ENCODE measurements around the gene HOXB8.

HOXB8 gene

DNA sequence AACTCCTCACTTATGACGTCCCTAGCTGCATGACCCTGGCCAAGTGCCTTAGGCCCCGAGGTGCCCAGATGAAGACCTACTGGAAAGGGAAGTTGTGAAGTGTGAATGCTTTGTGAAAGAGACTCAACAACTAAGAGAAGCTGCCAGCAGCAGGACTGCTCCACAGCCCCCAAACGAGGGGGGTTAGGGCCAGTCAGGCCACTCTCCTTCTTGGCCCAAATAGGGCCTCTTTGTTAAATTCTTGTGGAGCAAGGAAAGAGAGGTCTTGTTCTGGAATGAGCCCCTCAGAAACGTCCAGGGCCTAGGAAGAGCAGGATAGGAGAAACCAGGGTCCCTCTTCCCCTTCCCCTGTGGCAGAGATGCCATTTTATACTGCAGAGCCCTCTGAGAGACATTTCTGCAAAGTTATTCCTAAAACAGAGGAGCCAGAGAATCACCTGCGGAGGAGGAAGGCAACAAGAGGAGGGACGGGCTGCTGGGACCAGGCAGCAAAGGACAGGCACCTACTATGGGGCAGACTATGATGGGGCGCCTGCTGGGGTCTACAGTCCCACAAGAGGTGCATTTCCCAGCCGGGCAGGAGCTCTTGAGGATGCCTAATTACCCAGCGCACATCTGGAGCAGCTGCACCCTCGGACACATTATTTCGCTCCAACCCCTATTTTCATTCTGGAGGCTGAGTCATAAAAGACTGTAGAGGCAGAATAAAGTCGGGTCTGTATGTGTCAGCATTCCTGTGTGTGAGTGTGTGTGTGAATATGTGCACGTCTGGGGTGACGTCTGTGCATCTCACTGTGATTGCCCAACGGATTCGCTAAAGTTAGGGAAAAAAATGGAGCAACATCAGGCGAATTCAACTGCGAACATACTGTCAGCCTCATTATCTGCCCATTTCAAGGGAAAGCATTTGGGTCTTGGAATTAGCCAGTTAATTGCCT is 22.5 kb upstream of the HOXB8 start:
- DNase-seq: no peak

DNA sequence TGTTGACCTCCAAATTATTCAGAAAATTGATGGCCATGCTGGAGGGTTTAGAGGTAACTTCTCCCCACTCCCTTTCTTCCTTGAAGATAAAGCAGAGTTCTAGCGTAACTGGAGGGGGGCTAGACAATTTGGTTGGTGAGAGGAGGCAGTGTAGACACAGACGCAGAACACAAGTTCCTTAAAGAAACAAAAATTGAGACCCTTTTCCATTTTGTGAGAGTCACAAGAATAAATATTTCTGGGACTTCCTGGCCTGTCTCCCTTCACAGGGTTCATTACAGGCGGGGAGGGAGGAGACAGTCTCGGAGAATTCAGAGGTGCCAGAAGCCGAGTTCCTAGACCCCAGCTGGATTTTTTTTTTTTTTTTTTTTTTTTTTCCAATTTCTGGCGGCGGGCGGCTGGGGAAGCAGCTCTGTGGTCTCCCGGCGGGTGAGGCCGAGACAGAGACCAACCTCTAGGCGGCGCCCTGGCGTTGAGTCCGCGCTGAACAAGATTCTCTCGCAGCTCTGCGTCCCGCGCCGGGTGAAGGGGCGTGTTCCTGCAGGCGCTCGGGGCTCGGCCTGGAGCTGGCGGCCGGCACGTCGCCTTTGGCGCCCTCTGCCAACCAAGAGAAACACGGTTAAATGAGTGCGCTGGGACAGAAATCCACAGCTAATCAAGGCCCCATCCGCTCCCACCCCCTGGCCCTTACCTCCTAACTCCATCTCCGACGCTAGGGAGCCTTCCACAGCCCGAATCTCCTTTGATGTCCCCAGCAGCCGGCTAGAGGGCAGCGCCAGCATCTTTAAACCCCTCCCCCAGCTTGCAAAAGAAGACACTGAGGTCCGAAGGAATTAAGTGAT is 21.3 kb upstream of the HOXB8 start:
- DNase-seq: peak; percentile 76

DNA sequence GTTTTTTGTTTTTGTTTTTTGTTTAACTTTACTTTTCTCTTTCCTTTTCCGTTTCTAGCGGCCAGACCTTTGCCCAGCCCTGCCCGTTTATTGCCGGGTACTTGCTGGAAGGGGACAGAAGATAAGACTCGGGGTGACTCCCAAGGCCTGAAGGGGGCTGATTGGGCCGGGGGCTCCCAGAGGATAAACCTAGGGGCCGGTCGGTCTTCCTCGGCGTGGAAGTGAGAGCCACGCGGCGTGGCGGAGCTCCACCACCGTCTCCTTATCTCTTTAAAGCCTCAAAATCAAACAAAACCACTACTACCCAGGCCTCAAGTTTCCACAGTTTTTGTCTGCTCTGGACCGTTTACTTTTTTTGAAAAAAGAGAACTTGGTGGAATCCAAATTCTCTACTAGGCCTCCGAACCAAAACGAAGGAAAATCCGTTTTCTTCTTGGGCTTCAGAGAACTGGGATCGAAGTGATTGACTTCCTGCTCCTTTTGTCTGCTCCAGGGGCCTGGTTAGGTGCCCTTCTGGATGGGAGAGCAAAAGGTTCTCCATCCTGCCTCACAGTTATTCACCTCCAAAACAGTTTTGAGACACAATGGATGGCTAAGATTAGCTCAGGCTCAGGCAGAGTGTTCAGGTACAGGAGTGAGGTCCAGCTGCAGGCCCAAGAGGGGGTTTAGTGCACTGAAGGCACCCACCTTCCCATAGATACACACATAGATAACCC is 19.6 kb upstream of the HOXB8 start:
- no peak for DNase-seq

DNA sequence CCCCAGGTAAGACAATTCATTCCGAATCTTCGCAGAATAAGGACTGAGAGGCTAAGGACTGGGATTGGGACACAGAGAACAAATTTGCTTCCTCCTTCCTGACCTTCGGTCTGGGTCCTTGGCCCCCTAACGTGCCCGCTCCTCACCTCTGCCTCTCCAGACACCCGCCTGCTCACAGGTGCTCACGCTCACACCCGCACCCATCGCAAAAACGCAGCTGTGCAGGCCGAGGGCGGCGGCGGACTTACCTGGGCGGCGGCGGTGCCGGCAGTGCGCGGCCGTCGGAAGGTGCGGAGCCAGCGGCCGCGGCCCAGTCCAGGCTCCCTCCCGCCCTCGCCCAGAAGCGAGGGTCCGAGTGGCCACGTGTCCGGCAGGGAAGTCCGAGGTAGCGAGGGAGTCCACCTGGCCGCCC is 18.2 kb upstream of the HOXB8 start:
- no peak for DNase-seq

DNA sequence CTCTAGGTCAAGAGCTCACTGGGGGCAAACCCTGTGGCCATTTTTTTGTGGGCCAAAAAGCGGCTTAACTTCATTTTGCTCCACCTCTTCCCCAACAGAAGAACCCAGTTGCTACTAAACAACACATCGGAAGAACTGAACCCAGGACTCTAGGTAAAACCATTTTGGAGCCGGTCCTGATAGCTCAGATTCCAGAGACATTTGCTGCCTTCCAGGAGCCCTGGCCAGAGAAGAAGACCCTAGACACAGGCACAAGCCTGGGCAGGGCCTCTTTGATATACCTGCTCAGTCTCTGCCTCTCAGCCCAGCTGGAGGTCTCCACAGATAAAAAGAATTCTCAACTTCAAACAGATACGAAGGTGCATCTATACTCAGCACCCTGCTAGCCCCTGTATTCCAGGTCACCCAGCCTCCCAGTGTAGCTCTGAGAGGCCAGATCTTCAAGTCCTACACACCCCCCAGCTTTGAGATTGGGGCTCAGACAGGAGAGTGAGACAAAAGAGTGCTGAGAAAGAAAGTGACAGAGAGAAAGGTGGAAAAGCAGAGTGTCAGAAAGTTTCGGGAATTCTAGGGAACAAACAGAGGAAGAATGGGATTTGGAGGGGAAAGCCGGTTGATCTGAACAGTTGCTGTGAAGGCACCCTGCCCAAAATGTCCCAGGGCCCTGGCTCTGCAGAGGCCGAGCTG is 17.6 kb upstream of the HOXB8 start:
- DNase-seq: no peak

DNA sequence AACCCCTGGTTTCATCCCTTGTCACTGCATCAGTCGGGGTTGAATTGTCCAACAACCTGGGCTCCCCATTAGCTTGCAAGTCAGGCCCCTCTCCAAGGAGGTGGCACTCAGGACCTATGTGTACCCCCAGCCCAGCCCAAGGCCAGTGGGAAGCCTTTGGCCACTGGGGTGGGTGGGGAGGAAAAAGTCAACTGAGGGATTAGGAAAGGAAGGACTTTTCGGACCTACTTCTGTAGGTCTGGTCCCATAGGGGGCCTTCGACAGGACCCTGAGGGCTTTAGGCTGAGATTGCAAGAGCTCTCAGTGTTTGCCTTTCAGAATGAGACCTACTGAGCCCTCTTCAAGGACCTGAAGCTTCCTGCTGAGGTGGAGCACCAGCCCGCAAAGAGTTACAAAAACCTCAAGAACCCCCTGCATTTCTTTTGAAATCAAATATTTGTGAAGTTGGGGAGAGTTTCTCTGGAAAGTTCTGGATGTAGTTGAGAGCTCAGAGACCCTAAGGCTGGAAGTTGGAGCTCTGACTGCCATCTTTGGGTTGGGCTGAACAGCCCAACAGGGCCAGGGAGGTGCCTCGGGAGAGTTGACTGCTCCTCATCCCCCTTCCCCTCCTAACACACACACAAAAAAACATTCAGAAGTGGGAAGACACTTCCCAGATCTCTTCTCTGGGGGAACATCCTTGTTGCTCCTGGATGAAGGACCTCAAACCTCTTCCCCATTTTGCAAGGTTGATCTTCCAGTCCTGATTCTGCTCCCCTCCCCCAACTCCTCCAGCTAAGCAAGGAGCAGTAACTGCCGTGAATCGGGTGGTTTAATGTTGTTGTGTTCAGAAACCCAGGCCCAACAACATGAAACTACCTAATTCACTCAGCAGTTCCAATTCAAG is 16.8 kb upstream of the HOXB8 start:
- DNase-seq: no peak

DNA sequence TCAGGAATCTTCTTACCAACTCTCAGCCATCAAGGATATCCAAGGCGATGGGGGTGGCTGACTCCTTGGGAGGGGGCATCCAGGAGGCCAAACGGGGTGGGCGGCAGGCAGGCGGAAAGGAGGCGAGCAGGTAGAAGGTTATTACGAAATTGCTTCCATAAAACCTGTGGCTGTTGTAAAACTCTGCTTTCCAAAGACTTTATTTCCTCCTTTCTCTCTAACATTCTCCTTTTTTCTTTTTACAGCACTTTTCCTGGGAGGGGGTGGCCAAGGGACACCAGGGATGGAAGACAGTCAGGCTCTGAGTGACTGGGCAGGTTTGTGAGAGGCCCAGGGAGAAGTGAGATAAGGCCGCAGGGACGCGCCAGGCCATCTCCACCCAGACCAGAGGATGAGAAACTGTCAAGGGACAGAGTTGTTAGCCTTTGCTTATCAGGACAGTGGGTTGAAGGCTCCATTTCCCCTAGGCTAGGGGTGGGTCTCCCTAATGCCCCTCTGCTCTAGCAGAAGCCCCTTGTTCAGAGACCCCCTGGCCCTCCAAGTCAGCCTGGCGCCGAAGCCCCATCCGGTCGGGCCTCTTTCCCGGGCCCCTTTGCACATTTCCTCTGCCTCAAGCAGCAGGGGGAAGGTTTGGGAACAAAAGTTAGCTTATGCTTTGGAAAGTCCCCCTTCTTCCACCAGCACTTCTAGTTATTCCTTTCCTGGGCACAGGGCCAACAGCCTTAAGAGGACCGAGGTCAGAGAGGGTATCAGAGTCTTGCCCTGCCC is 16.0 kb upstream of the HOXB8 start:
- DNase-seq: no peak

DNA sequence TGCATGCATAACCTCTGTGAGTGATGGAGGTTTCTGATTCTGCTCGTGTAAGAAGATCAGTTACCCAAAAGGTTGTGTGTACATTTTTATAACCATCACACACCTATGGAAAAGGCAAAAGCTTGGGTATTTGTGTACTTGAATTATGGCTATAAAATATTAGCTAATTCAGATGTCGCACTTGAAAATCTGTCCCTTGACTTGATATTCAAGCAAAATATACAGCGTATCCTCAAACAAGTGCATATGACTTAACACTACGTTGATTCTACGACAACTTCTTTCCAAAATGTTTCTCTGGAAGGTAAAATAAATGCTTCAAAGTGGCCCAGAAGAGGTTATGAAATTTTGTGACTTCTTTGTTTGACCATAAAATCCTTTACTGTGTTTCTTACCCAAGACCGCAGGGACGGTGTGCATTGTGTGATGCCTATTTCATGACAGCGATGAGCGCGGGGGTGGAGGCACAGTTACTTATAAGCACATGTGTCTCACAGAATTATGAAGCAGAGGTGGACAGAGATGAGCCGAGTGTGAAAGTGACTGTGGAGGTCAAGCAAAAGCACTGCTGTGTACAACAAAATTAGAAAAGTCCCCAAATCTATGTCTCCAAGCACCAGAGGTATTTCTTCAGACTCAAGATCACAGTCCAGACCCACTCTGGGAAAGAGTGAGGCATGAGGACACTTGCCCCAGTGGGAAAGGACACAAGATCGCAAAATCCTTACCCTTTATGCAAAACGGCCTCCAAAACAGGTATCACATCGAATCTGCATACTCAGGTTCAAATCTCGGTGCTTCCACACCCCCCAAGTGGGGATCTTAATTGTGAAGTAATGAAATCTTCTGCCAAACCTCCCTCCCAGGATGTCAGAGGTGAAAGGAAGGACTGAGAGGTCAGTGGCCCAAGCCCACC is 15.2 kb upstream of the HOXB8 start:
- no peak for DNase-seq

DNA sequence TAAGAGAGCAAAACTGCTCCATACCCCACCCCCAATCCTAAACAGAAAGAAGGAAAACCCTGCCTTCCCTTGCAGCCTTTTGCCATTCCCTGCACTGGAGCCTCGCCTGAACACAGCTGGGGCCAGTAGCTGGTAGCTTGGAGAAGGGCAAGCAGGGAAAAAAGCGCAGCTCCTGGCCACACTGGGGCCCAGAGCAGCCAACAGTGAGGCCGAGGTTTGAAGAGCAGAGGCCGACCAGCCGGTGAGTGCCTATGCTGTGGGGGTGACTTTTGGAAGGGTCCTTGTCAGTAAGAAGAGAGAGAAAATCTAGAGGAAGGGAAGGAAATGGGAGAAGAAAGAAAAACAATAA is 14.3 kb upstream of the HOXB8 start:
- DNase-seq: no peak

DNA sequence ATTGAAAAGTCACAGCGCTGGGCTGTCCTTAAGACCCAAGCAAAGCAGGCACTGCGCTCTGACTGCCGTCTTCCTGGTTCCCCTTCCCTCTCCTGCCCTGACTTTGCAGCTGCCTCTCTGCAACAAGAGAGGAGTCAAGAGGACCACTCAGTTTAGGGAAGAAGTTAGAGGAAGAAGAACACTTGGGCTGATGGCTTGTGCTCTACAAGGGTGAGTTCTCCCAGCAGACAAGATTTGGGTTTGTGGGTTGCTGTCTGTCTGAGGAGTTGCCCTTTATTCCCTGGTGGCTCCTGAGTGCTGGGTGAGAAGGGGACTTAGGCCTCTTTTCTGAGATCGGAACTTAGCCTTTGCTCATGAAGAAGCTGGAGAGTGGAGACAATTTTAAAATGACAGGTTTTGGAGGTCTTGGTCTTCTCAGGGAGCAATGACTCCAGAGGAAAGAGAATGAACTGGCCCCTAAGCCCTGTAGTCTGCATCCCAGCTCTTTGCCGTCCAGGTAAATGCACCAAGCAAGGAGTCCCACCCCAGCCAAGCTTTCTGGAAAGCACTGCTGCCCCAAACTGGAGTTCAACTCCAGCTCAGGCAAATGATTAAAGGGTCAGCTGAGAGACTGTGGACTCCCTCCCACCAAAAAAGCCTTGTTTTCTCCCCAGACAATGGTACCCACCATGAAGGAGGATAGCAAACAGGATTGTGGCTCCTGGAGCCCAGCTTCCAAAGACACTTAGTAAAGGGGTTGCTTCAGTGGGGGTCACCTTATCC is 13.7 kb upstream of the HOXB8 start:
- no peak for DNase-seq

DNA sequence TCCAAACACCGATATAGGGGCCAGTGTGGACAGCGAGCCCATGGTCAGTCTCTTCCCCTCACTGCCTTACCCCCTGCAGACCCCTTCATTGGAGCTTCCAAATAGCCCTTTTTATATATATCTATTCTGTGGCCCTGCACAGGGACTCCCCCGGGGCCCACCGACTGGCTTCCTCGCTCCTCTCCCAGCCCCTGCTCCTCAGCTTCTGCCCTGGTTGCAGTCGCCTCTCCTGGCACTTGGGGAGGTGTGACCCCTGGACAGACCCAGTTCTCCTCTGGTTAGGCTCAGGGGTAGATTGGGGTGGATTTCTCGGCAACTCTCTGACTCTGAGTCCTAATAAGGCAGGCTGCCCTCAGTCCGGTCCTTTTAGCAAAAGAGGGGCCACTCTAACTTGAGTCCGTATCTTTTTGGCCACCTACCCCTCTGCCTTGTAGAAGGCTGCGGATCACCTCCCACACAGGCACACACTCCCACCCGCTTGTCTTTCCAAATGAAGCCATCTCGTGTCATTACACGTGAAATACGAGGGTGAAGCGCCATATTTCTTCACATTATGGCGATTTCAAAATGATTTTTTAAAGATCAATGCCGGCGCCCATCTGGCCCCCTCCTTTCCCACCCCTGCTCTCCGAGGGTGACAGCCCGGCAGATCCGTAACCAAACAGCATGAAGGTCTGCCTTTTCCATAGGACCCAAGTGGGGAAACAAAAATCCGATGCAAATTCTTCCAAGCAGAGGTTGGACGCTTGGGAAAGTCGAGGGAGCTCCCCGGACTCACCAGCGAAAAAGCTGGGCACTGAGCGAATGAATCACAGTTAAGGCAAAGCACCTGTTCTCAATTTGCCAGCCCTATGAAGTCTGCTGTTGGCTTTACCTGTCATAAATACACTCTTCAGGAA is 12.8 kb upstream of the HOXB8 start:
- no peak for DNase-seq

DNA sequence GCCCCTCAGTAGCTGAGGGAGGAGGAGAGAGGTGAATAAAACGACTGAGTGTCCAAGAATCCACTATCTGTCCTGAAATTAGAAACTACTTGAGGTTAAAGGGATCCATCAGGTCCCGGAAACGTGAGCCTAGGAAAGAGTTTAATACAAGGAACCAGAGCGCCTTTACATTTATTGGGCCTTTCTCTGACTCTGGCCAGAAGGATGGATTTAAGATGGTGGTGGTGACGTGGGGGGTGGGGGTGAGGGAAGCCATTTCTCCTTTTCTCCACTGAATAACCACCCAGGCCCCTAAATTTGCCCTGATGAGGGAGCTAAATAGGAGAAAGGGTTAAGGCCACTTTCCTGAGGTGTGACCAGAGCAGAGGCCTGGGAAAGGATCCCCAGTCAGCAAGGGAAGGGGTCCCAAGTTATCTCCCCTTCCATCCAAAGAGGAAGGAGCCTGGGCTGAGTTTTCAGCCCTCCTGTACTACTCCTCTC is 12.1 kb upstream of the HOXB8 start:
- no peak for DNase-seq

DNA sequence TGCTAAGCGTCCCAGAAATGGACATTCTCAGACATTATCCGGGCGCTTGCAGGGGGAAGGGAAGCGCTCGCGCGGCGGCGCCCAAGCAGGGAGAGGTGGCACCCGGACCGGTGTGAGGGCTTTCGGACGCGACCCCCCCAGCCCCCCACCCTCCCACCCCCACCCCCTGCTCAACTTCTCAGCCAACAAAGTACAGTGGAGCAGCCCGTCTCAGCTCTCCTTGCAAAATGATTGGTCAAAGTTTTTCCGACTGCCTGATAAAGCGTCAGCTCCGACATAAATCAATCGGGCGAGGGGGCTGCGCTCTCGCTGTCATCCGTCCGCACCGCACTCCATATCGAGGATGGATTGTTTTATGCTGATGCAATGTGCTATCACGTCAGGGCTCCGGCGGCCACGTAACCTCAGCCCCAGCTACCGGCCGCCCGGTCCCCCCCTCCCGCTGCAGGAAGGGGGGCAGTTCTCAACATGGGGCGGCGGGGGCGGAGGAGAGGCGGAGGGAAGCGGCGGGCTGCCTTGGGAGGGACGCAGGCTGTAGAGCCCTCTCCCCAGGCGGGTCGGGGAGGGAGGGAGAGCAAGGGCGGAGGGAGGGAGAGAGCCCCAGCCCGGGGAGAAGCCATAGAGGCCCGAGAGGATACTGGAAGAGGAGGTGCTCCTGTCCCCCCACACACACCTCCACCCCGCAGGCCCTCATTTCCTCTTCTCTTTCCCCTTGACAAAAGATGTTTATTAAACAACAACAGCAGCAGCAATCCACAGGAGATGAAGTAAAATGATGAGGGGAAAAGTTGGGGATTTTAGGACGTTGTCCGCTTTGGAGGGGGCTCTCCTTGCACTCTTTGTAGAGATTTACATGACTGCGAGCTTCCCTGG is 11.4 kb upstream of the HOXB8 start, which contains the start of gene HOXB9:
Gene HOXB9, minus strand, starts transcription at position 114 of the 873 bp plus-strand sequence. Its CDS starts 89 bp downstream, at position 25.
- DNase-seq: no peak

DNA sequence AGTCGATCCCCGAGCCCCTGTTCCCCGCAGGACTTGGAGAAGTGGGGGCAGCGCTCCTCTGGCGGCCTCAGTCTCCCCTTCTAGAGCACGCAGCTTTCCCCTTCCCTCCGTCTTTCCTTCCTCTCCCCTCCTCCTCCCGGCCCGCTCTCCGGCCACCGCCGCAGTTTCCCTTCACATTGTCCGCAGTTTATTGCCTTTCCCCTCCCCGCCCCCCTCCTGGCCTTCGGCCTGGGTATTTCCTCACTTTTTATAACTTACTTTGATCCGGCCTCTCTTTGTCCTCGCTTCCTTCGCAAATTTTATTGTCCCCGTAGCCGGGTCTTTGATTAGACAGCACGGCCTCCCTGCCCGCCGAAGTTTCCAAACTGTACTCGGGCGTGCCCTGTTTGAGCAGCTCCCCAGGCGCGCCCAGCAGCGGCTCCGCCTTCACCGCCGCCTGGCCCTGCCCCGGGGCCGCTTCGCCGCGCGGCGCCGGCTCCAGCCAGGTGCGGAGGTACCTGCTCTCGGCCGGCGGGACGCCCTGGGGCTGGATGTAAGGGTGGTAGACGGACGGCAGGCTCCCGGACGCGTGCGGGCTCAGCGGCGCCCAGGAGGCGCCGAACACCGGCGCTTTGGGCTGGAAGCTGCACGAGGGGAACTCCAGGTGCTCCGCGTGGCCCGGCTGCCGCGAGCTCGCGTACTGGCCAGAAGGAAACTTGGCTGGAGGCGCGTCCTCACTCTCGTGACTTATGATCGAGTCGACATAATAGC is 10.6 kb upstream of the HOXB8 start:
- DNase-seq: no peak
